Heart left ventricle (tissue), 13 donors: ENCODE measurements around the gene RSU1.

ENCODE experiments used
- POLR2A ChIP-seq, 2 donors: fragments of 450-650 bp; IDR thresholded peaks; one replicate each; pipeline ENCODE4 v1.6.1; 2017; ENCODE audit warnings: antibody characterized with exemption in 2 of 2, mild to moderate bottlenecking in 2 of 2, moderate library complexity in 2 of 2
- TF ChIP-seq, protein P1 (sequence below), 12 donors: fragments of 200-600 bp; sonication (generic) in 4 of 12; IDR thresholded peaks; one replicate each; pipeline versions ENCODE4 v1.5.0 to v1.8.0; 2018 to 2022; ENCODE audit warnings: antibody characterized with exemption in 12 of 12, mild to moderate bottlenecking in 5 of 12
- donor health status: ischemic (EF 13 %, LVEDD 7.1; RV severe dilation, severe dysfunction).
- donor health status: DM: no; HTN: yes; CAD: no.
- donor health status: DM: no; HTN: no; CAD: no.
- donor health status: ischemic (EF 25% LVEDD 6.9; RV normal size, moderate dysfunction).
- donor health status: ischemic (EF 25% LVEDD 5.7; RV mildly dilated, moderate dysfunction).
- donor health status: ischemic (EF 35%, LVEDD 5.7; RV mildly dilated, moderate dysfunction).
- donor health status: nonischemic (EF 11% LVEDD 7.7; RV severe dilation, severe dysfunction).
- donor health status: DM: yes; HTN: yes; CAD: no.
- donor health status: PGD.
- donor health status: ischemic (EF 29% LVEDD 5.4; RV normal size, mild dysfunction).
- donor health status: nonischemic (EF 23%, LVEDD 6.1; RV moderate dilation, normal function).

DNA sequence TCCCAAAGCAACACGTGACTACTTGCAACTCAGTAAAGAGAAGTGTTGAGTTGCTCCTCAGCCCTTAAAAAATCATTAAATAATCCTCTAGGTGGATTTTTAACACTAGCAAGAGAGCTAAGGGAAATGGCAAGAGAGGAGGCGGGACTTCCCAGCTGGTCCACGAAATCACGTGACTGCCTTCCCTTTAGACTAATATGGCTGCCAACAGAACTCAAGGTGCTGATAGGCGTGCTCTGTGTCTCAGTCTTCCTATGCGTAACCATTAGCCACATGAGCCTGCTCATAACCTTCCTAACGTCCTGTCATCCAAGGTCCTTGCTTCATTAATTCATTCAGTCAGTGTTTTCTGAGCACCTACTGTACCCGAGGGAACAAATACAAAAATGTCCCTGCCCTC, 66.0 kb downstream of the RSU1 start:
- no peak for TF ChIP-seq POLR2A (IDR thresholded peaks at IDR 0.05)
- TF ChIP-seq, protein P1, sequence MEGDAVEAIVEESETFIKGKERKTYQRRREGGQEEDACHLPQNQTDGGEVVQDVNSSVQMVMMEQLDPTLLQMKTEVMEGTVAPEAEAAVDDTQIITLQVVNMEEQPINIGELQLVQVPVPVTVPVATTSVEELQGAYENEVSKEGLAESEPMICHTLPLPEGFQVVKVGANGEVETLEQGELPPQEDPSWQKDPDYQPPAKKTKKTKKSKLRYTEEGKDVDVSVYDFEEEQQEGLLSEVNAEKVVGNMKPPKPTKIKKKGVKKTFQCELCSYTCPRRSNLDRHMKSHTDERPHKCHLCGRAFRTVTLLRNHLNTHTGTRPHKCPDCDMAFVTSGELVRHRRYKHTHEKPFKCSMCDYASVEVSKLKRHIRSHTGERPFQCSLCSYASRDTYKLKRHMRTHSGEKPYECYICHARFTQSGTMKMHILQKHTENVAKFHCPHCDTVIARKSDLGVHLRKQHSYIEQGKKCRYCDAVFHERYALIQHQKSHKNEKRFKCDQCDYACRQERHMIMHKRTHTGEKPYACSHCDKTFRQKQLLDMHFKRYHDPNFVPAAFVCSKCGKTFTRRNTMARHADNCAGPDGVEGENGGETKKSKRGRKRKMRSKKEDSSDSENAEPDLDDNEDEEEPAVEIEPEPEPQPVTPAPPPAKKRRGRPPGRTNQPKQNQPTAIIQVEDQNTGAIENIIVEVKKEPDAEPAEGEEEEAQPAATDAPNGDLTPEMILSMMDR (IDR thresholded peaks at IDR 0.05) = no peak
